ENCODE results near the gene SPAG16.
"Not testable (repeated sequence)": the region's sequence is repeated elsewhere in the genome, so short reads cannot be mapped to it uniquely, and the experiment has no call there.

Gene SPAG16

GRCh38 chr2:214052235-214052634, 768.0 kb downstream of the SPAG16 start:
- DNase-seq (ENCODE audit: low read depth), result no peak
- no peak overlapping the region for H3K4me3 ChIP-seq (ENCODE audit: low read depth, low read length)
- TF ChIP-seq, protein P1, sequence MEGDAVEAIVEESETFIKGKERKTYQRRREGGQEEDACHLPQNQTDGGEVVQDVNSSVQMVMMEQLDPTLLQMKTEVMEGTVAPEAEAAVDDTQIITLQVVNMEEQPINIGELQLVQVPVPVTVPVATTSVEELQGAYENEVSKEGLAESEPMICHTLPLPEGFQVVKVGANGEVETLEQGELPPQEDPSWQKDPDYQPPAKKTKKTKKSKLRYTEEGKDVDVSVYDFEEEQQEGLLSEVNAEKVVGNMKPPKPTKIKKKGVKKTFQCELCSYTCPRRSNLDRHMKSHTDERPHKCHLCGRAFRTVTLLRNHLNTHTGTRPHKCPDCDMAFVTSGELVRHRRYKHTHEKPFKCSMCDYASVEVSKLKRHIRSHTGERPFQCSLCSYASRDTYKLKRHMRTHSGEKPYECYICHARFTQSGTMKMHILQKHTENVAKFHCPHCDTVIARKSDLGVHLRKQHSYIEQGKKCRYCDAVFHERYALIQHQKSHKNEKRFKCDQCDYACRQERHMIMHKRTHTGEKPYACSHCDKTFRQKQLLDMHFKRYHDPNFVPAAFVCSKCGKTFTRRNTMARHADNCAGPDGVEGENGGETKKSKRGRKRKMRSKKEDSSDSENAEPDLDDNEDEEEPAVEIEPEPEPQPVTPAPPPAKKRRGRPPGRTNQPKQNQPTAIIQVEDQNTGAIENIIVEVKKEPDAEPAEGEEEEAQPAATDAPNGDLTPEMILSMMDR (IDR thresholded peaks at IDR 0.05; ENCODE audit: control insufficient read depth, extremely low read depth, insufficient read depth), result no peak

DNA sequence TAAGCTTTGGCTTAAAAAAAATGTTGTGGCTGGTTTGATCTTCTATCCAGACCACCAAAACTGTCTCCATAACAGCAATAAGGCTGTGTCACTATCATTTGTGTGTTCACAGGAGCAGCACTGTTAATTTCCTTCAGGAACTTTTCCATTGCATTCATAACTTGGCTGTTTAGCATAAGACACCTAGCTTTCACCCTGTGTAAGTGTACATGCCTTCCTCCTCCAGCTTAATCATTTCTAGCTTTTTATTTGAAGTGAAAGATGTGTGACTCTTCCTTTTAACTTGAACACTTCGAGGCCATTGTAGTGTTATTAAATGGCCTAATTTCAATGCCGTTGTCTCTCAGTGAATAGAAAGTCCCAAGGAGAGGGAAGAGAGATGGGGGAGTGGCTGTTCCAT, 773.7 kb downstream of the SPAG16 start:
- no peak overlapping the region for H3K4me3 ChIP-seq (ENCODE audit: low read depth, low read length)
- no peak for DNase-seq (ENCODE audit: low read depth)
- TF ChIP-seq, protein P1 (IDR thresholded peaks at IDR 0.05; ENCODE audit: control insufficient read depth, extremely low read depth, insufficient read depth), result no peak

- DNase-seq (ENCODE audit: low read depth); H3K4me3 ChIP-seq (ENCODE audit: low read depth, low read length): not testable (repeated sequence)
These were observed 778.0 kb downstream of the SPAG16 start for GRCh38 chr2:214062279-214062678.

- DNase-seq (ENCODE audit: low read depth), result no peak
- TF ChIP-seq, protein P1 (IDR thresholded peaks at IDR 0.05; ENCODE audit: control insufficient read depth, extremely low read depth, insufficient read depth), result no peak
- no peak overlapping the region for H3K4me3 ChIP-seq (ENCODE audit: low read depth, low read length)
These were observed 780.2 kb downstream of the SPAG16 start for GRCh38 chr2:214064471-214064870.

GRCh38 chr2:214066862-214067261, 782.6 kb downstream of the SPAG16 start:
- no peak overlapping the region for H3K4me3 ChIP-seq (ENCODE audit: low read depth, low read length)
- DNase-seq (ENCODE audit: low read depth), result no peak
- TF ChIP-seq, protein P1 (IDR thresholded peaks at IDR 0.05; ENCODE audit: control insufficient read depth, extremely low read depth, insufficient read depth), result no peak

GRCh38 chr2:214069254-214069653, 785.0 kb downstream of the SPAG16 start:
- DNase-seq (ENCODE audit: low read depth), result peak; percentile 35
- TF ChIP-seq, protein P1 (IDR thresholded peaks at IDR 0.05; ENCODE audit: control insufficient read depth, extremely low read depth, insufficient read depth), result no peak
- no peak overlapping the region for H3K4me3 ChIP-seq (ENCODE audit: low read depth, low read length)

GRCh38 chr2:214075456-214075855, 791.2 kb downstream of the SPAG16 start:
- TF ChIP-seq, protein P1 (IDR thresholded peaks at IDR 0.05; ENCODE audit: control insufficient read depth, extremely low read depth, insufficient read depth), result no peak
- H3K4me3 ChIP-seq (ENCODE audit: low read depth, low read length), result no peak overlapping the region
- no peak for DNase-seq (ENCODE audit: low read depth)

Measured in LNCaP clone FGC (cell line).